ENCODE data around the gene ZGRF1. TPM values are rescaled to one million over a fixed set of nuclear protein-coding genes. Genes with fewer than 3 reads are reported as not detected.

Gene ZGRF1
- total and polyA plus RNA-seq, 10 of the 15 experiments (the other 5 are each of a cell fraction or from before 2014, with no cell fraction given) = 8.5 to 32.1 (median 20.1) TPM

DNA sequence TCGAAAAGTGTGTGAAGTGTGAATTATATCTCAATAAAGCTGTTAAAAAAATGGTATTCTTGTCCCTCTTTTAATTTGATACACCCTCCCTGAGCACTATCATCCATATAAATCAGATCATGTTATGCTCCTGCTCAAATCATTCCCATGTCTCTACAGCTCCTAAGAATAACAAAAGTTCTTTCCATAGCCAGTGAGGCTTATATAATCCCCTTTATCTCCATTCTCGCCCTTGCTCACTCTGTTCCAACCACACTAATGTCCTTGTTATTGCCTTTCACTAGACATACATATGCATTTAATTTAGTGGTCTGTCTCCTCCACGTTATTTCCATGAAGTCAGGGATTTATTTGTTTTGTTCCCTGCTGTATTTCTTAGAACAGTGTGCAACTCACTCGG is 10.5 kb downstream of the ZGRF1 start (continued):
- TF ChIP-seq, protein P1, sequence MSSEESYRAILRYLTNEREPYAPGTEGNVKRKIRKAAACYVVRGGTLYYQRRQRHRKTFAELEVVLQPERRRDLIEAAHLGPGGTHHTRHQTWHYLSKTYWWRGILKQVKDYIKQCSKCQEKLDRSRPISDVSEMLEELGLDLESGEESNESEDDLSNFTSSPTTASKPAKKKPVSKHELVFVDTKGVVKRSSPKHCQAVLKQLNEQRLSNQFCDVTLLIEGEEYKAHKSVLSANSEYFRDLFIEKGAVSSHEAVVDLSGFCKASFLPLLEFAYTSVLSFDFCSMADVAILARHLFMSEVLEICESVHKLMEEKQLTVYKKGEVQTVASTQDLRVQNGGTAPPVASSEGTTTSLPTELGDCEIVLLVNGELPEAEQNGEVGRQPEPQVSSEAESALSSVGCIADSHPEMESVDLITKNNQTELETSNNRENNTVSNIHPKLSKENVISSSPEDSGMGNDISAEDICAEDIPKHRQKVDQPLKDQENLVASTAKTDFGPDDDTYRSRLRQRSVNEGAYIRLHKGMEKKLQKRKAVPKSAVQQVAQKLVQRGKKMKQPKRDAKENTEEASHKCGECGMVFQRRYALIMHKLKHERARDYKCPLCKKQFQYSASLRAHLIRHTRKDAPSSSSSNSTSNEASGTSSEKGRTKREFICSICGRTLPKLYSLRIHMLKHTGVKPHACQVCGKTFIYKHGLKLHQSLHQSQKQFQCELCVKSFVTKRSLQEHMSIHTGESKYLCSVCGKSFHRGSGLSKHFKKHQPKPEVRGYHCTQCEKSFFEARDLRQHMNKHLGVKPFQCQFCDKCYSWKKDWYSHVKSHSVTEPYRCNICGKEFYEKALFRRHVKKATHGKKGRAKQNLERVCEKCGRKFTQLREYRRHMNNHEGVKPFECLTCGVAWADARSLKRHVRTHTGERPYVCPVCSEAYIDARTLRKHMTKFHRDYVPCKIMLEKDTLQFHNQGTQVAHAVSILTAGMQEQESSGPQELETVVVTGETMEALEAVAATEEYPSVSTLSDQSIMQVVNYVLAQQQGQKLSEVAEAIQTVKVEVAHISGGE (CRISPR knock-in tag; IDR thresholded peaks at IDR 0.05) = no peak
- TF ChIP-seq SMARCA5 (IDR thresholded peaks at IDR 0.05) = no peak
- no peak for TF ChIP-seq MYC (IDR thresholded peaks at IDR 0.05; ENCODE audit: insufficient read depth, insufficient read length, insufficient replicate concordance, low read length, severe bottlenecking)
- TF ChIP-seq ZBED1 (IDR thresholded peaks at IDR 0.05; ENCODE audit: borderline replicate concordance) = no peak
- TF ChIP-seq, protein P2, sequence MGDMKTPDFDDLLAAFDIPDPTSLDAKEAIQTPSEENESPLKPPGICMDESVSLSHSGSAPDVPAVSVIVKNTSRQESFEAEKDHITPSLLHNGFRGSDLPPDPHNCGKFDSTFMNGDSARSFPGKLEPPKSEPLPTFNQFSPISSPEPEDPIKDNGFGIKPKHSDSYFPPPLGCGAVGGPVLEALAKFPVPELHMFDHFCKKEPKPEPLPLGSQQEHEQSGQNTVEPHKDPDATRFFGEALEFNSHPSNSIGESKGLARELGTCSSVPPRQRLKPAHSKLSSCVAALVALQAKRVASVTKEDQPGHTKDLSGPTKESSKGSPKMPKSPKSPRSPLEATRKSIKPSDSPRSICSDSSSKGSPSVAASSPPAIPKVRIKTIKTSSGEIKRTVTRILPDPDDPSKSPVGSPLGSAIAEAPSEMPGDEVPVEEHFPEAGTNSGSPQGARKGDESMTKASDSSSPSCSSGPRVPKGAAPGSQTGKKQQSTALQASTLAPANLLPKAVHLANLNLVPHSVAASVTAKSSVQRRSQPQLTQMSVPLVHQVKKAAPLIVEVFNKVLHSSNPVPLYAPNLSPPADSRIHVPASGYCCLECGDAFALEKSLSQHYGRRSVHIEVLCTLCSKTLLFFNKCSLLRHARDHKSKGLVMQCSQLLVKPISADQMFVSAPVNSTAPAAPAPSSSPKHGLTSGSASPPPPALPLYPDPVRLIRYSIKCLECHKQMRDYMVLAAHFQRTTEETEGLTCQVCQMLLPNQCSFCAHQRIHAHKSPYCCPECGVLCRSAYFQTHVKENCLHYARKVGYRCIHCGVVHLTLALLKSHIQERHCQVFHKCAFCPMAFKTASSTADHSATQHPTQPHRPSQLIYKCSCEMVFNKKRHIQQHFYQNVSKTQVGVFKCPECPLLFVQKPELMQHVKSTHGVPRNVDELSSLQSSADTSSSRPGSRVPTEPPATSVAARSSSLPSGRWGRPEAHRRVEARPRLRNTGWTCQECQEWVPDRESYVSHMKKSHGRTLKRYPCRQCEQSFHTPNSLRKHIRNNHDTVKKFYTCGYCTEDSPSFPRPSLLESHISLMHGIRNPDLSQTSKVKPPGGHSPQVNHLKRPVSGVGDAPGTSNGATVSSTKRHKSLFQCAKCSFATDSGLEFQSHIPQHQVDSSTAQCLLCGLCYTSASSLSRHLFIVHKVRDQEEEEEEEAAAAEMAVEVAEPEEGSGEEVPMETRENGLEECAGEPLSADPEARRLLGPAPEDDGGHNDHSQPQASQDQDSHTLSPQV (IDR thresholded peaks at IDR 0.05) = no peak
- no peak for TF ChIP-seq FOS (IDR thresholded peaks at IDR 0.05; ENCODE audit: borderline replicate concordance, extremely low read depth, insufficient read length)
- TF ChIP-seq SIN3A (IDR thresholded peaks at IDR 0.05; ENCODE audit: low read depth, low read length) = no peak
- TF ChIP-seq RELA (IDR thresholded peaks at IDR 0.05; ENCODE audit: borderline replicate concordance, partially characterized antibody) = no peak

Measured in GM12878 (cell line).